CD4-positive, alpha-beta memory T cell (primary cell): ENCODE data around the gene STK32B. TPM values are rescaled to one million over a fixed set of nuclear protein-coding genes. Genes with fewer than 3 reads are reported as not detected.

ENCODE experiments used
- CTCF ChIA-PET: fragments of 350-600 bp; sonication (Branson Sonifier 250); formaldehyde crosslinking; loops from one replicate; lab custom pipeline; 2021; ENCODE audit warnings: inconsistent platforms; ENCODE audit not compliant: partially characterized antibody; lab: Charles Lee
- POLR2A ChIA-PET: fragments of 350-600 bp; sonication (Branson Sonifier 250); formaldehyde crosslinking; loops from one replicate; lab custom pipeline; 2021; ENCODE audit not compliant: partially characterized antibody; lab: Charles Lee
- DNase-seq, 5 donors: peaks; one replicate each; pipeline versions ENCODE4 v3.0.0 to v3.0.0-alpha.2; 2020 to 2022; ENCODE audit warnings: mixed read lengths in 1 of 5
- H3K27ac ChIP-seq: one replicate; pipeline ENCODE4 v1.7.0; 2013; ENCODE audit warnings: low read depth, low read length
- H3K27me3 ChIP-seq: 2 replicates; pipeline ENCODE4 v1.7.0; 2013; ENCODE audit warnings: mild to moderate bottlenecking, low read length, moderate library complexity; ENCODE audit not compliant: insufficient read depth
- H3K36me3 ChIP-seq: 2 replicates; pipeline ENCODE4 v1.7.0; 2013; ENCODE audit warnings: mild to moderate bottlenecking, low read length, moderate library complexity; ENCODE audit not compliant: insufficient read depth
- H3K4me1 ChIP-seq: 2 replicates; pipeline ENCODE4 v1.7.0; 2013; ENCODE audit warnings: mild to moderate bottlenecking, low read length, moderate library complexity; ENCODE audit not compliant: insufficient read depth
- H3K4me3 ChIP-seq, 2 donors: one replicate each; pipeline ENCODE4 v1.7.0; 2013; ENCODE audit warnings: low read length in 2 of 2, mild to moderate bottlenecking in 1 of 2
- H3K9me3 ChIP-seq, 2 donors: one replicate each; pipeline ENCODE4 v1.7.0; 2013; ENCODE audit warnings: low read length in 2 of 2, control low read depth in 1 of 2; ENCODE audit not compliant: control insufficient read depth in 1 of 2
- H3K27ac Mint-ChIP-seq, 7 donors: one replicate each; pipeline ENCODE4 v1.8.0; 2020 to 2021; ENCODE audit warnings: mixed read lengths in 7 of 7, mild to moderate bottlenecking in 6 of 7, inconsistent platforms in 3 of 7, moderate library complexity in 3 of 7
- H3K27me3 Mint-ChIP-seq, 2 donors: one replicate each; pipeline ENCODE4 v1.8.0; 2020 to 2021; ENCODE audit warnings: mixed read lengths in 2 of 2
- H3K36me3 Mint-ChIP-seq, 2 donors: one replicate each; pipeline ENCODE4 v1.8.0; 2020 to 2021; ENCODE audit warnings: mixed read lengths in 2 of 2, inconsistent platforms in 1 of 2, mild to moderate bottlenecking in 1 of 2
- H3K4me1 Mint-ChIP-seq, 4 donors: one replicate each; pipeline ENCODE4 v1.8.0; 2020 to 2021; ENCODE audit warnings: mixed read lengths in 4 of 4, mild to moderate bottlenecking in 1 of 4
- H3K4me3 Mint-ChIP-seq, 8 donors: one replicate each; pipeline ENCODE4 v1.8.0; 2020 to 2021; ENCODE audit warnings: mixed read lengths in 8 of 8, mild to moderate bottlenecking in 7 of 8, moderate library complexity in 6 of 8, inconsistent platforms in 3 of 8
- H3K9me3 Mint-ChIP-seq, 8 donors: one replicate each; pipeline ENCODE4 v1.8.0; 2020 to 2021; ENCODE audit warnings: mixed read lengths in 8 of 8, mild to moderate bottlenecking in 5 of 8, inconsistent platforms in 3 of 8, moderate library complexity in 1 of 8
- intact Hi-C: fragments of 100-400 bp; cut with micrococcal nuclease; formaldehyde crosslinking; loops from one replicate; pipeline ENCODE4 v1.15.1; 2023
- polyA plus RNA-seq, 2 donors: library from polyadenylated mRNA; unstranded; fragments of 300-500 nt; fragmentation: Illumina TruSeq; gene quantifications; one replicate each; pipeline ENCODE4 v1.2.3, GENCODE V29; 2021
- total RNA-seq, 2 experiments: library from RNA; stranded (reverse); gene quantifications; one replicate each; pipeline ENCODE4 v1.2.3, GENCODE V29; 2021

The STK32B gene
- total and polyA plus RNA-seq, 4 experiments from 2014 or later, result not detected

- H3K4me1 ChIP-seq, result no peaks in the 10 kb centered on the region
- no peaks in the 10 kb centered on the region for H3K36me3 ChIP-seq
- POLR2A ChIA-PET, result no interaction called here
- no peak overlapping the region for H3K4me3 Mint-ChIP-seq
- H3K27me3 ChIP-seq, result no peaks in the 10 kb centered on the region
- H3K36me3 Mint-ChIP-seq, result no peaks in the 10 kb centered on the region
- DNase-seq, result no peak
- H3K9me3 ChIP-seq, result no peaks in the 10 kb centered on the region
- CTCF ChIA-PET, result no interaction called here
- no peaks in the 10 kb centered on the region for H3K4me1 Mint-ChIP-seq
- peaks cover 9 to 12% of the 10 kb centered on the region in 2 donors for H3K27me3 Mint-ChIP-seq
- H3K27ac ChIP-seq, result no peak overlapping the region
- peaks cover 0 to 3% (median 0%) of the 10 kb centered on the region in 8 donors for H3K9me3 Mint-ChIP-seq
- intact Hi-C loops, result no loop called here
- no peak overlapping the region for H3K4me3 ChIP-seq
- no peak overlapping the region for H3K27ac Mint-ChIP-seq
Observed at GRCh38 chr4:5039800-5040199, 11.5 kb upstream of the STK32B start.

- DNase-seq, result no peak
- H3K27me3 Mint-ChIP-seq, result peaks cover 14 to 19% of the 10 kb centered on the region in 2 donors
- no peaks in the 10 kb centered on the region for H3K36me3 ChIP-seq
- H3K36me3 Mint-ChIP-seq, result no peaks in the 10 kb centered on the region
- no peaks in the 10 kb centered on the region for H3K4me1 Mint-ChIP-seq
- CTCF ChIA-PET, result no interaction called here
- no peak overlapping the region for H3K4me3 ChIP-seq
- H3K27me3 ChIP-seq, result no peaks in the 10 kb centered on the region
- no peaks in the 10 kb centered on the region for H3K4me1 ChIP-seq
- peaks cover 0 to 6% (median 0%) of the 10 kb centered on the region in 8 donors for H3K9me3 Mint-ChIP-seq
- no peak overlapping the region for H3K27ac ChIP-seq
- intact Hi-C loops, result no loop called here
- H3K27ac Mint-ChIP-seq, result no peak overlapping the region
- POLR2A ChIA-PET, result no interaction called here
- no peaks in the 10 kb centered on the region for H3K9me3 ChIP-seq
- no peak overlapping the region for H3K4me3 Mint-ChIP-seq
Observed at GRCh38 chr4:5040856-5041620, 10.2 kb upstream of the STK32B start.

- H3K9me3 Mint-ChIP-seq, result peaks cover 0 to 8% (median 0%) of the 10 kb centered on the region in 8 donors
- no peaks in the 10 kb centered on the region for H3K36me3 ChIP-seq
- no peak overlapping the region for H3K27ac ChIP-seq
- no peak overlapping the region for H3K4me3 Mint-ChIP-seq
- no peaks in the 10 kb centered on the region for H3K27me3 ChIP-seq
- ChIA-PET POLR2A (no interaction called here), CTCF (no interaction called here)
- H3K4me1 Mint-ChIP-seq, result no peaks in the 10 kb centered on the region
- no peaks in the 10 kb centered on the region for H3K9me3 ChIP-seq
- intact Hi-C loops, result no loop called here
- peaks cover 14 to 21% of the 10 kb centered on the region in 2 donors for H3K27me3 Mint-ChIP-seq
- H3K36me3 Mint-ChIP-seq, result no peaks in the 10 kb centered on the region
- no peaks in the 10 kb centered on the region for H3K4me1 ChIP-seq
- no peak for DNase-seq
- H3K27ac Mint-ChIP-seq, result no peak overlapping the region
- no peak overlapping the region for H3K4me3 ChIP-seq
Observed at GRCh38 chr4:5041699-5042098, 9.6 kb upstream of the STK32B start.

- H3K4me1 ChIP-seq, result no peaks in the 10 kb centered on the region
Observed at GRCh38 chr4:5043579-5043978, 7.7 kb upstream of the STK32B start.

GRCh38 chr4:5044341-5044740, 6.9 kb upstream of the STK32B start:
- H3K27me3 Mint-ChIP-seq, result peaks cover 23 to 32% of the 10 kb centered on the region in 2 donors
- no peaks in the 10 kb centered on the region for H3K4me1 Mint-ChIP-seq
- no peak overlapping the region for H3K27ac Mint-ChIP-seq
- Histone ChIP-seq H3K9me3 (no peaks in the 10 kb centered on the region), H3K36me3 (no peaks in the 10 kb centered on the region), H3K27ac (no peak overlapping the region), H3K4me3 (no peak overlapping the region), H3K27me3 (no peaks in the 10 kb centered on the region), H3K4me1 (no peaks in the 10 kb centered on the region)
- no peak for DNase-seq
- intact Hi-C loops, result no loop called here
- H3K36me3 Mint-ChIP-seq, result no peaks in the 10 kb centered on the region
- POLR2A ChIA-PET, result no interaction called here
- H3K9me3 Mint-ChIP-seq, result peaks cover 0 to 9% (median 2%) of the 10 kb centered on the region in 8 donors
- CTCF ChIA-PET, result no interaction called here
- no peak overlapping the region for H3K4me3 Mint-ChIP-seq

More at GRCh38 chr4:5043579-5043978, 7.7 kb upstream of the STK32B start:
- H3K27me3 Mint-ChIP-seq, result peaks cover 21 to 28% of the 10 kb centered on the region in 2 donors
- H3K9me3 ChIP-seq, result no peaks in the 10 kb centered on the region
- CTCF ChIA-PET, result no interaction called here
- no peaks in the 10 kb centered on the region for H3K27me3 ChIP-seq
- peaks cover 0 to 9% (median 2%) of the 10 kb centered on the region in 8 donors for H3K9me3 Mint-ChIP-seq
- no peaks in the 10 kb centered on the region for H3K4me1 Mint-ChIP-seq
- H3K4me3 ChIP-seq, result no peak overlapping the region
- no peak overlapping the region for H3K27ac ChIP-seq
- H3K27ac Mint-ChIP-seq, result no peak overlapping the region
- H3K4me3 Mint-ChIP-seq, result no peak overlapping the region
- DNase-seq, result no peak
- H3K36me3 ChIP-seq, result no peaks in the 10 kb centered on the region
- intact Hi-C loops, result no loop called here
- POLR2A ChIA-PET, result no interaction called here
- H3K36me3 Mint-ChIP-seq, result no peaks in the 10 kb centered on the region

GRCh38 chr4:5045097-5045496, 6.2 kb upstream of the STK32B start:
- no peak for DNase-seq
- peaks cover 0 to 1% (median under 1%) of the 10 kb centered on the region in 4 donors for H3K4me1 Mint-ChIP-seq
- no peaks in the 10 kb centered on the region for H3K4me1 ChIP-seq
- H3K27me3 ChIP-seq, result no peaks in the 10 kb centered on the region
- no peak overlapping the region for H3K27ac ChIP-seq
- ChIA-PET POLR2A (no interaction called here), CTCF (no interaction called here)
- no peaks in the 10 kb centered on the region for H3K36me3 Mint-ChIP-seq
- no peak overlapping the region for H3K4me3 Mint-ChIP-seq
- no peaks in the 10 kb centered on the region for H3K36me3 ChIP-seq
- peaks cover 0 to 9% (median under 1%) of the 10 kb centered on the region in 8 donors for H3K9me3 Mint-ChIP-seq
- no peak overlapping the region for H3K27ac Mint-ChIP-seq
- H3K9me3 ChIP-seq, result no peaks in the 10 kb centered on the region
- H3K4me3 ChIP-seq, result no peak overlapping the region
- H3K27me3 Mint-ChIP-seq, result peaks cover 25 to 34% of the 10 kb centered on the region in 2 donors
- intact Hi-C loops, result no loop called here

GRCh38 chr4:5048721-5049120, 2.6 kb upstream of the STK32B start:
- no peak for DNase-seq
- Mint-ChIP-seq H3K4me1 (peaks cover 3 to 24% (median 10%) of the 10 kb centered on the region in 4 donors), H3K9me3 (peaks cover 0 to 9% (median under 1%) of the 10 kb centered on the region in 8 donors), H3K27me3 (peaks cover 39 to 50% of the 10 kb centered on the region in 2 donors), H3K27ac (no peak overlapping the region), H3K36me3 (no peaks in the 10 kb centered on the region), H3K4me3 (no peak overlapping the region)
- H3K9me3 ChIP-seq, result no peaks in the 10 kb centered on the region
- intact Hi-C loops, result no loop called here
- ChIA-PET CTCF (no interaction called here), POLR2A (no interaction called here)
- no peak overlapping the region for H3K4me3 ChIP-seq
- H3K4me1 ChIP-seq, result peaks cover 9% of the 10 kb centered on the region
- H3K27me3 ChIP-seq, result no peaks in the 10 kb centered on the region
- H3K36me3 ChIP-seq, result no peaks in the 10 kb centered on the region
- no peak overlapping the region for H3K27ac ChIP-seq
